ENCODE data around the gene GAPDH. TPM values are rescaled to one million over a fixed set of nuclear protein-coding genes. Genes with fewer than 3 reads are reported as not detected.
"Not testable (repeated sequence)": the region's sequence is repeated elsewhere in the genome, so short reads cannot be mapped to it uniquely, and the experiment has no call there.

Gene GAPDH
- total and polyA plus RNA-seq, 2 donors (not counting 1 experiment from before 2014, with no cell fraction given) = 6,255 to 8,983 TPM

DNA sequence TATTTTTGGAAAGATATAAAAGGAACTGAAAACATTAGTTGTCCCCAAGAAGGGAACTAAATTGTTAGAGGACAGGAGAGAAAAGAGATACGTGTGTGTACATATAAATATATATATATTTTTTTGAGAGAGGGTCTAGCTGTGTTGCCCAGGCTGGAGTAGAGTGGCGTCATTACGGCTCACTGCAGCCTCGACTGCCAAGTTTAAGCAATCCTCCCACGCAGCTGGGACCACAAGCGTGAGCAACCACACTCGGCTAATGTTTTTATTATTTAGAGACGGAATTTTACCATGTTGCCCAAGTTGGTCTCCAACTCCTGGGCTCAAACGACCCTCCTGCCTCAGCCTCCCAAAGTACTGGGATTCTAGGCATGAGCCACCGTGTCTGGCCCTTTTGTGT lies 50.0 kb downstream of the GAPDH start:
- Histone ChIP-seq H2AFZ (ENCODE audit: low read length) (no peak overlapping the region), H3K27me3 (ENCODE audit: control insufficient read depth, insufficient read depth, low read length) (no peaks in the 10 kb centered on the region), H3K79me2 (ENCODE audit: control insufficient read depth, insufficient read depth, low read length) (no peaks in the 10 kb centered on the region), H3K4me1 (ENCODE audit: control insufficient read depth, extremely low read depth, insufficient read depth, low read length) (no peaks in the 10 kb centered on the region), H3K27ac (ENCODE audit: insufficient read depth, low read length) (no peak overlapping the region), H3K9ac (ENCODE audit: insufficient read depth, low read length) (no peak overlapping the region), H3K4me2 (ENCODE audit: extremely low read depth, insufficient read depth, low read length) (no peak overlapping the region), H3K36me3 (ENCODE audit: control insufficient read depth, insufficient read depth, low read length) (peaks cover 30% of the 10 kb centered on the region), H3K4me3 (replicated peaks in 1 of 4; ENCODE audit: control extremely low read depth in 1 of 4, insufficient read depth in 1 of 4, low read depth in 3 of 4, low read length in 4 of 4) (no peak overlapping the region), H3K9me3 (ENCODE audit: control insufficient read depth, insufficient read depth, low read depth, low read length) (no peaks in the 10 kb centered on the region), H4K20me1 (ENCODE audit: control insufficient read depth, extremely low read depth, insufficient read depth, low read length) (peaks cover 2% of the 10 kb centered on the region)
- no peak for DNase-seq (ENCODE audit: low read depth in 2 of 2)
- TF ChIP-seq EZH2 (IDR thresholded peaks at IDR 0.05; ENCODE audit: low read length, missing control alignments) = no peak
- TF ChIP-seq, protein P1, sequence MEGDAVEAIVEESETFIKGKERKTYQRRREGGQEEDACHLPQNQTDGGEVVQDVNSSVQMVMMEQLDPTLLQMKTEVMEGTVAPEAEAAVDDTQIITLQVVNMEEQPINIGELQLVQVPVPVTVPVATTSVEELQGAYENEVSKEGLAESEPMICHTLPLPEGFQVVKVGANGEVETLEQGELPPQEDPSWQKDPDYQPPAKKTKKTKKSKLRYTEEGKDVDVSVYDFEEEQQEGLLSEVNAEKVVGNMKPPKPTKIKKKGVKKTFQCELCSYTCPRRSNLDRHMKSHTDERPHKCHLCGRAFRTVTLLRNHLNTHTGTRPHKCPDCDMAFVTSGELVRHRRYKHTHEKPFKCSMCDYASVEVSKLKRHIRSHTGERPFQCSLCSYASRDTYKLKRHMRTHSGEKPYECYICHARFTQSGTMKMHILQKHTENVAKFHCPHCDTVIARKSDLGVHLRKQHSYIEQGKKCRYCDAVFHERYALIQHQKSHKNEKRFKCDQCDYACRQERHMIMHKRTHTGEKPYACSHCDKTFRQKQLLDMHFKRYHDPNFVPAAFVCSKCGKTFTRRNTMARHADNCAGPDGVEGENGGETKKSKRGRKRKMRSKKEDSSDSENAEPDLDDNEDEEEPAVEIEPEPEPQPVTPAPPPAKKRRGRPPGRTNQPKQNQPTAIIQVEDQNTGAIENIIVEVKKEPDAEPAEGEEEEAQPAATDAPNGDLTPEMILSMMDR (conservative IDR thresholded peaks at IDR 0.05 in 1 of 2, IDR thresholded peaks at IDR 0.05 in 1 of 2; ENCODE audit: low read depth in 1 of 2, low read length in 2 of 2) = no peak

DNA sequence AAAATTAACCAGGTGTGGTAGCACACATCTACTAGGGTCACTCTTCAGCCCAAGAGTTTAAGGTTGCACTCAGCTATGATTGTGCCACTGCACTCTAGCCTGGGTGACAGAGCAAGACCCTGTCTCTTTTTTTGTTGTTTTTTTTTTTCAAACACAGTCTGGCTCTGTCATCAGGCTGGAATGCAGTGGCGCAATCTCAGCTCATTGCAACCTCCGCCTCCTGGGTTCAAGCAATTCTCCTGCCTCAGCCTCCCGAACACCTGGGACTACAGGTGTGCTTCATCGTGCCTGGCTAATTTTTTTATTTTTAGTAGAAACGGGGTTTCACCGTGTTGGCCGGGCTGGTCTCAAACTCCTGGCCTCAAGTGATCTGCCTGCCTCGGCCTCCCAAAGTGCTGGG lies 52.3 kb downstream of the GAPDH start:
- DNase-seq (ENCODE audit: low read depth in 2 of 2); H3K79me2 ChIP-seq (ENCODE audit: control insufficient read depth, insufficient read depth, low read length); H3K4me3 ChIP-seq (replicated peaks in 1 of 4; ENCODE audit: control extremely low read depth in 1 of 4, insufficient read depth in 1 of 4, low read depth in 3 of 4, low read length in 4 of 4); H2AFZ ChIP-seq (ENCODE audit: low read length); H3K9ac ChIP-seq (ENCODE audit: insufficient read depth, low read length); H3K27ac ChIP-seq (ENCODE audit: insufficient read depth, low read length); H3K4me2 ChIP-seq (ENCODE audit: extremely low read depth, insufficient read depth, low read length); H3K27me3 ChIP-seq (ENCODE audit: control insufficient read depth, insufficient read depth, low read length); H3K4me1 ChIP-seq (ENCODE audit: control insufficient read depth, extremely low read depth, insufficient read depth, low read length); H4K20me1 ChIP-seq (ENCODE audit: control insufficient read depth, extremely low read depth, insufficient read depth, low read length); H3K9me3 ChIP-seq (ENCODE audit: control insufficient read depth, insufficient read depth, low read depth, low read length): not testable (repeated sequence)
- peaks cover 25% of the 10 kb centered on the region for H3K36me3 ChIP-seq (ENCODE audit: control insufficient read depth, insufficient read depth, low read length)

Other genes with a start within 250 kb of the GAPDH start
- under 0.01 and 0.50 TPM in 2 replicates for gene PLEKHG6, start 223.8 kb upstream of the GAPDH start, total RNA-seq
- 0.07 and 0.26 TPM in 2 replicates for gene PLEKHG6, start 223.8 kb upstream of the GAPDH start, polyA plus RNA-seq
- gene TNFRSF1A, start 192.4 kb upstream of the GAPDH start, total RNA-seq = 141 and 157 TPM in 2 replicates
- gene TNFRSF1A, start 192.4 kb upstream of the GAPDH start, polyA plus RNA-seq = 182 and 257 TPM in 2 replicates
- gene SCNN1A, start 159.0 kb upstream of the GAPDH start, total RNA-seq = under 0.01 and 0.26 TPM in 2 replicates
- gene SCNN1A, start 159.0 kb upstream of the GAPDH start, polyA plus RNA-seq = 0.05 and 0.08 TPM in 2 replicates
- gene LTBR, start 150.4 kb upstream of the GAPDH start, total RNA-seq = 60.6 and 78.4 TPM in 2 replicates
- gene LTBR, start 150.4 kb upstream of the GAPDH start, polyA plus RNA-seq = 45.8 and 55.7 TPM in 2 replicates
- gene CD27, start 89.6 kb upstream of the GAPDH start, total RNA-seq = 0.17 TPM in 1 of 2 replicates, not detected in the other
- 0.06 and 0.07 TPM in 2 replicates for gene CD27, start 89.6 kb upstream of the GAPDH start, polyA plus RNA-seq
- 6.2 and 17.3 TPM in 2 replicates for gene TAPBPL, start 82.5 kb upstream of the GAPDH start, total RNA-seq
- gene TAPBPL, start 82.5 kb upstream of the GAPDH start, polyA plus RNA-seq = 13.7 and 14.0 TPM in 2 replicates
- gene VAMP1, start 63.8 kb upstream of the GAPDH start, total RNA-seq = 13.9 and 20.3 TPM in 2 replicates
- 11.0 and 14.9 TPM in 2 replicates for gene VAMP1, start 63.8 kb upstream of the GAPDH start, polyA plus RNA-seq
- 118 and 142 TPM in 2 replicates for gene MRPL51, start 41.3 kb upstream of the GAPDH start, total RNA-seq
- 120 and 166 TPM in 2 replicates for gene MRPL51, start 41.3 kb upstream of the GAPDH start, polyA plus RNA-seq
- gene NCAPD2, start 40.4 kb upstream of the GAPDH start, total RNA-seq = 18.7 and 42.3 TPM in 2 replicates
- gene NCAPD2, start 40.4 kb upstream of the GAPDH start, polyA plus RNA-seq = 17.2 and 50.9 TPM in 2 replicates
- 8.2 and 16.8 TPM in 2 replicates for gene IFFO1, start 21.5 kb downstream of the GAPDH start, total RNA-seq
- gene IFFO1, start 21.5 kb downstream of the GAPDH start, polyA plus RNA-seq = 21.7 and 26.9 TPM in 2 replicates
- gene NOP2, start 33.8 kb downstream of the GAPDH start, total RNA-seq = 11.7 and 13.9 TPM in 2 replicates
- 26.1 and 47.8 TPM in 2 replicates for gene NOP2, start 33.8 kb downstream of the GAPDH start, polyA plus RNA-seq
- gene CHD4, start 72.9 kb downstream of the GAPDH start, total RNA-seq = 241 and 256 TPM in 2 replicates
- gene CHD4, start 72.9 kb downstream of the GAPDH start, polyA plus RNA-seq = 76.1 and 96.0 TPM in 2 replicates
- gene LPAR5, start 101.4 kb downstream of the GAPDH start, total RNA-seq = not detected in 2 replicates
- 0.02 and 0.07 TPM in 2 replicates for gene LPAR5, start 101.4 kb downstream of the GAPDH start, polyA plus RNA-seq
- under 0.01 and 0.33 TPM in 2 replicates for gene ACRBP, start 112.9 kb downstream of the GAPDH start, total RNA-seq
- 0.50 and 0.72 TPM in 2 replicates for gene ACRBP, start 112.9 kb downstream of the GAPDH start, polyA plus RNA-seq
- 30.3 and 36.0 TPM in 2 replicates for gene ING4, start 128.6 kb downstream of the GAPDH start, total RNA-seq
- 31.1 and 47.1 TPM in 2 replicates for gene ING4, start 128.6 kb downstream of the GAPDH start, polyA plus RNA-seq
- 9.8 and 12.2 TPM in 2 replicates for gene ZNF384, start 154.9 kb downstream of the GAPDH start, total RNA-seq
- 34.8 and 49.6 TPM in 2 replicates for gene ZNF384, start 154.9 kb downstream of the GAPDH start, polyA plus RNA-seq
- under 0.01 and 0.17 TPM in 2 replicates for gene PIANP, start 166.3 kb downstream of the GAPDH start, total RNA-seq
- gene PIANP, start 166.3 kb downstream of the GAPDH start, polyA plus RNA-seq = 0.49 and 0.87 TPM in 2 replicates
- 67.0 and 79.1 TPM in 2 replicates for gene COPS7A, start 189.5 kb downstream of the GAPDH start, total RNA-seq
- 114 and 138 TPM in 2 replicates for gene COPS7A, start 189.5 kb downstream of the GAPDH start, polyA plus RNA-seq
- 88.6 and 106 TPM in 2 replicates for gene MLF2, start 218.6 kb downstream of the GAPDH start, total RNA-seq
- gene MLF2, start 218.6 kb downstream of the GAPDH start, polyA plus RNA-seq = 287 and 289 TPM in 2 replicates
- 29.5 and 63.6 TPM in 2 replicates for gene PTMS, start 231.8 kb downstream of the GAPDH start, total RNA-seq
- 269 and 312 TPM in 2 replicates for gene PTMS, start 231.8 kb downstream of the GAPDH start, polyA plus RNA-seq
- 0.17 and 0.26 TPM in 2 replicates for gene LAG3, start 238.0 kb downstream of the GAPDH start, total RNA-seq
- 0.09 and 0.17 TPM in 2 replicates for gene LAG3, start 238.0 kb downstream of the GAPDH start, polyA plus RNA-seq

Data from fibroblast of lung (primary cell).